Activated CD8-positive, alpha-beta T cell treated with anti-CD3 and anti-CD28 coated beads, Interleukin-2, amount 10 ng/mL, durations not matched to agents 7 days and 5 days (primary cell): ENCODE data around the gene TRPM3. TPM values are rescaled to one million over a fixed set of nuclear protein-coding genes. Genes with fewer than 3 reads are reported as not detected.
A peak's percentile ranks its signal among the peaks of the same experiment; 100 is the strongest.

Source experiments
- ATAC-seq: fragments of 150-1000 bp; cut with Tn5 transposase; one replicate; pipeline ENCODE4 v1.10.0; 2021; ENCODE audit warnings: moderate library complexity
- CTCF ChIA-PET: fragments of 350-600 bp; sonication (Branson Sonifier 250); formaldehyde crosslinking; loops from one replicate; lab custom pipeline; 2021; ENCODE audit warnings: antibody characterized with exemption; lab: Charles Lee
- POLR2A ChIA-PET: fragments of 350-600 bp; sonication (Branson Sonifier 250); formaldehyde crosslinking; loops from one replicate; lab custom pipeline; 2021; ENCODE audit warnings: antibody characterized with exemption; lab: Charles Lee
- DNase-seq: peaks from one replicate; pipeline ENCODE4 v3.0.0-alpha.2; 2020
- H3K27ac Mint-ChIP-seq: one replicate; pipeline ENCODE4 v1.8.0; 2021; ENCODE audit warnings: mild to moderate bottlenecking, mixed read lengths
- H3K27me3 Mint-ChIP-seq: one replicate; pipeline ENCODE4 v1.8.0; 2021; ENCODE audit warnings: low read depth, mixed read lengths
- H3K36me3 Mint-ChIP-seq: one replicate; pipeline ENCODE4 v1.8.0; 2021; ENCODE audit warnings: low read depth, mixed read lengths
- H3K4me1 Mint-ChIP-seq: one replicate; pipeline ENCODE4 v1.8.0; 2021; ENCODE audit warnings: low read depth, mixed read lengths
- H3K4me3 Mint-ChIP-seq: one replicate; pipeline ENCODE4 v1.8.0; 2021; ENCODE audit warnings: mild to moderate bottlenecking, mixed read lengths
- H3K9me3 Mint-ChIP-seq: one replicate; pipeline ENCODE4 v1.8.0; 2022; ENCODE audit warnings: mixed read lengths; ENCODE audit not compliant: insufficient read depth
- total RNA-seq, 2 experiments: library from RNA; stranded (reverse); gene quantifications; one replicate each; pipeline ENCODE4 v1.2.3, GENCODE V29; 2021

The TRPM3 gene
- total RNA-seq, 2 experiments from 2014 or later = not detected

DNA sequence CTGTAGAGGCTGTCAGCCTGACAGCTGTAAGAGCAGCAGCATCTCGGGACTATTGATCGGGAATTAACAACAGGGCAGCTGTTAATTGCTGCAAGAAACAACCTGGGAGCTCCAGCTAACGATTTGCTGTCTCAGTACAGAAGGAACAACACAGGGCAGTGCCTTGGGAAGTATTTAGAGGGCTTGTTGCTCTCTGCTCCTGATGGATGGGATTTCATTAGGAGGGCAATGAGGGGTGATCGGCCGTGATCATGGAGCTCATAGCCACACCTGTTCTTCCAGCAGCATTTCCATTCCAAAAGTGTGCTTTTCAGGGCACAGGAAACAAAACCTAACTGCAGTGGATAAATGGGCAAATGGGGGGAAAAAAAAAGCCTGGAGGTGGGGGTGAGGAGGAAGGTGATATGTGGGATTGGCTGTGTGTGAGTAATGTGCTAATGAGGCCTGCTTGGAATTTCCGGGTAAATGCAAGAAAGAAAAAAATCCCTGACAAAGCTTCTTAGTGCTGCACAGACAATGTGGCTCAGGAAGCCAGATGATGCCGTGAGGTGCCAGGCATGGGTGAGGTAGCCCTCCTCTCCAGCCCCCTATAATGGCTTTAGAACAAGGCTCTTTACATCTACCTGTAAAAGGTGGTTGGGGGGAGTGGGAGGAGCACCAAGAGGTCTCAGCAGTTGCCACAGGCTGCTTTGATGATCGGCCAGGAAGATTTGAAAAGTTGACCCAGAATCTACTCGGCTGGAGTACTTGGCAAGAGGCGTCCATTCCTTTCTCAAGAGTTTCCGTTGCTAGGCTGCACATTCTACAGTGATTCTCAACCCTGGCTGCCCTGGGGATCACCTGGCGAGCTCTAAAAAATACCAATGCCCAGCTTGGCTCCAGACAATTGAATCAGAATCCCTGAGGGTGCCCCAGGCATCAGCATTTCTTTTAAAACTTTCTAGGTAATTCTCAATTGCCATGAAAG lies 567.4 kb downstream of the TRPM3 start:
- Mint-ChIP-seq H3K36me3 (no peaks in the 10 kb centered on the region), H3K4me1 (peaks cover 18% of the 10 kb centered on the region), H3K27me3 (no peaks in the 10 kb centered on the region), H3K27ac (no peak overlapping the region), H3K4me3 (no peak overlapping the region), H3K9me3 (no peaks in the 10 kb centered on the region)
- ChIA-PET CTCF (no interaction called here), POLR2A (no interaction called here)
- DNase-seq (no peak), ATAC-seq (no peak)

DNA sequence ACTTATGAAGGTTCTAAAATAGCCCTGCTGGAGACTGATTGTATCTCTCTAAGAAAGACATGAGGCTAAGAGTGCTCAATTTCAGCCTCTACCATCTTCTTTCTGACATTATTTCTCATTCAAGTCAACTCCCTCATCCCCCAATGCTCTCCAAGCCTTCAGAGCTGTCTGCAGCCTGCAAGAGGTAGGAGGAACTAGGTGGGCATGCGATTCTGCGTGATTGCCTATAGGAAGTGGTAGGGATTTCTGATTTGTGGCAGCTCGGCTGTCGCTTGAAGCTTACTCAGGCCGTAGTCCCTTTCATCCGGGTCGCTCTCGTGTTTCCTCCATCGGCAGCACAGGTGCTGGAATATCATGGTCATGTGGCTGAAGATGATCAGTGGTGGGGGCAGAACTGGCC lies 568.9 kb downstream of the TRPM3 start:
- Mint-ChIP-seq H3K9me3 (no peaks in the 10 kb centered on the region), H3K27me3 (no peaks in the 10 kb centered on the region), H3K4me3 (no peak overlapping the region), H3K27ac (no peak overlapping the region), H3K36me3 (no peaks in the 10 kb centered on the region), H3K4me1 (peaks cover 17% of the 10 kb centered on the region)
- CTCF ChIA-PET = no interaction called here
- POLR2A ChIA-PET = no interaction called here
- DNase-seq (no peak), ATAC-seq (no peak)

DNA sequence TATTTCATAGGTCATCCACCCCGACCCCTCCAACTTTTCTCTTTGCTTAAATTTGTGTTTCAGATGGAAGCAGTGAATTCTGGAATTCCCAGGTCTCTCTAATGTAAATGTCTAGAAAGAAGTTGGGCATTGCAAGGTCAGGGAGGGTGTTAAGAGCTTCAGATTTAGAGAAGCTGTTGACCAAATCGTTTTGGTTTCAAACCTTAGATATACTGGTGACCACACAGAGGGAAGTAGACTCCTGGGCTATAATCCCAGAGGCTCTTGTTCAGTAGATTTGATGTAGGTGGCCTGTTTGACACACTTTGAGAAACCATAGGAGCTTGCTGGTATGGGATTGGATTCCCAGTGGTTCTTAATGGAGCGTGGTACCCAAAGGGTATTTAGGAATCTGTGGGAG lies 569.6 kb downstream of the TRPM3 start:
- ATAC-seq (no peak), DNase-seq (no peak)
- Mint-ChIP-seq H3K27ac (no peak overlapping the region), H3K4me3 (no peak overlapping the region), H3K9me3 (no peaks in the 10 kb centered on the region), H3K36me3 (no peaks in the 10 kb centered on the region), H3K4me1 (peaks cover 17% of the 10 kb centered on the region), H3K27me3 (no peaks in the 10 kb centered on the region)
- POLR2A ChIA-PET = no interaction called here
- CTCF ChIA-PET = no interaction called here

DNA sequence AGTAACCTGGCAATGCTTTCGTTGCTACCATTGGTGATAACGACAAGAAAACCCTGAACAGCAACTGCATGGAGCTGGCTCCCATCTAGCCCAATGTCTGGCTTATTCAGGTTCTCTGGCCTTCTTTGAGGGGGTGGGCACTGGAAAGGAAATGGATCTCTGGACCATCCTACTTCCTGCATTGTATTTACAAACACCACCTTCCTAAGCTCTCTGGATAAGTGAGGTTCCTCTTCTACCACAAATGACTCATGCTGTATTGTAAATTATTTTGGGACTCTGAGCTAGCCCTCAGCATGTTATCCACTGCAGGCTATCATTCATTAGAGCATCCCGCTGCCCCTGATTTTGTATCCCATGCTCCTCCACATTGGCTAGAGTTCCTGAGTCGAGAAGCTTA lies 570.0 kb downstream of the TRPM3 start:
- H3K9me3 Mint-ChIP-seq = no peaks in the 10 kb centered on the region
- H3K4me1 Mint-ChIP-seq = peaks cover 17% of the 10 kb centered on the region
- DNase-seq (no peak), ATAC-seq (no peak)
- CTCF ChIA-PET = no interaction called here
- H3K27ac Mint-ChIP-seq = no peak overlapping the region
- no peak overlapping the region for H3K4me3 Mint-ChIP-seq
- H3K36me3 Mint-ChIP-seq = no peaks in the 10 kb centered on the region
- POLR2A ChIA-PET = no interaction called here
- no peaks in the 10 kb centered on the region for H3K27me3 Mint-ChIP-seq

DNA sequence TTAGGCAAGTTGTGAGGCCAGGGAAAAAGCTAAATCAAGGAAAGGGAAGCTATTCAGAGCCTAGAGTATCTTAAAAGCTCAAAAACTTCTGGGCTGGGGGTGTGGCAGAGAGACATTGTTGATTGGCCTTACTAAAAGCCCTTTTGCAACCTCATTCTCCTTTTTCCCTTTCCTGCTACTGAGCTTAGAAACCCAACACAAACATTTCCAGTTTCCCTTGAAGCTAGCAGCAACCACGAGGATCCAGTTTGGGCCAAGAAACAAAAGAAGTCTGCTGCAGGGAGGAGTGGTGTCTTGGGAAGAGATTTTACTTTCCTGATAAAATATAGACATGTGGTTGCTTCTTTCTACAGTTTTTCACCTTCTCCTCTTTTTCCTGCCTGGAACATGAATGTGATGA lies 571.5 kb downstream of the TRPM3 start:
- ATAC-seq (no peak), DNase-seq (no peak)
- no peak overlapping the region for H3K27ac Mint-ChIP-seq
- H3K4me1 Mint-ChIP-seq = peaks cover 8% of the 10 kb centered on the region
- H3K9me3 Mint-ChIP-seq = no peaks in the 10 kb centered on the region
- ChIA-PET POLR2A (no interaction called here), CTCF (interaction anchor here (1.1 to 1.4 kb wide), 2 partner anchors 9 to 13 kb away, joined by 3 to 4 read pairs; no protein-coding TSS in a partner anchor)
- H3K4me3 Mint-ChIP-seq = no peak overlapping the region
- H3K36me3 Mint-ChIP-seq = no peaks in the 10 kb centered on the region
- no peaks in the 10 kb centered on the region for H3K27me3 Mint-ChIP-seq

DNA sequence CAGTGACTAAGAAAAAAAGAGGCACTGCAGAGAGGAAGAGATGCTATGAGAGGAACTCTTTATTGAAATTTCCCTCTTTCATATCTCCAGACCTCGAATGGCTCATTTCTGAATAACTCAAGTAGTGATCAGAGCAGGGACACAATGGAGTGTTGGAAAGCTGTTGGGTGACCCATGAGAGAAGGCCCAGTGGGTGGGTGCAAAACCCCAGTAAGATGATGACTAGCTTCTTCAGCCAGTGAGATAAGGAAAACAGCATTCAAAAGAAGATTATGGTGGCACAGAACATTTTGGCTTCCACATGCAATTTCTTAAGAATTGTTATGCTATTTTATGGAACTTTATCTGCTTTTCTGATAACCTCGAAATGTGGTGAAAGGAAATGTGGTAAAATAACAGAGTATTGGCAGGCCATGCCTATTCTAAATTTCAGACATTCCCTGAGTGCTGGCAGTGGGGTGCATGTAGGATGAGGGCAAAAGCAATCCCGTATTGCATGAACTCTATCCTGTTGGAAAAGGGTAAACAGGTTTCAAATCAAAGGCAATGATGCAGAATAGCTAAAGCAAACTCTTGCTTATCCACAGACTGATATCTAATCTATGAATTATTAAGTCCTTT lies 579.0 kb downstream of the TRPM3 start:
- ATAC-seq = no peak
- DNase-seq = no peak
- H3K27me3 Mint-ChIP-seq = no peaks in the 10 kb centered on the region
- POLR2A ChIA-PET = no interaction called here
- CTCF ChIA-PET = interaction anchor here (1.2 kb wide), 1 partner anchor 19 kb away, joined by 3 read pairs; no protein-coding TSS in a partner anchor
- peaks cover 2% of the 10 kb centered on the region for H3K36me3 Mint-ChIP-seq
- H3K9me3 Mint-ChIP-seq = no peaks in the 10 kb centered on the region
- no peak overlapping the region for H3K27ac Mint-ChIP-seq
- no peaks in the 10 kb centered on the region for H3K4me1 Mint-ChIP-seq
- H3K4me3 Mint-ChIP-seq = no peak overlapping the region

DNA sequence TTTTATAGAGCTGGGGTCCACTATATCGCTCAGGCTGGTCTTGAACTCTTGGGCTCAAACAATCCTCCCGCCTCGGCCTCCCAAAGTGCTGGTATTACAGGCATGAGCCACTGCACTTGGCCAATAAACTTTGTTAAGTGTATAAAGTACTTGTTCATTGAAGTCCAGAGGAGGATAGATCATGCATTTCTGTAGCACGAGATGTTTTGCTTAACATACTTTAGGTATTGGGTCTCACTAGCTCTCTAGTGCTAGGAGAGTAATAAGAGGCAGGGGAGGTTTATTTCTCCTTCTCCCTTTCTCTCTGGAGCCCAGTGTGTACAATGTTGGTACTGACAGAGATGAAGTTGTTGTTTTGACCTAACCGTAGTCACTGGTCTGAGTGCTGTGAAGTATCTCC lies 581.4 kb downstream of the TRPM3 start:
- Mint-ChIP-seq H3K27me3 (no peaks in the 10 kb centered on the region), H3K4me3 (no peak overlapping the region), H3K4me1 (no peaks in the 10 kb centered on the region), H3K27ac (no peak overlapping the region), H3K36me3 (peaks cover 2% of the 10 kb centered on the region), H3K9me3 (no peaks in the 10 kb centered on the region)
- ATAC-seq (no peak), DNase-seq (no peak)
- POLR2A ChIA-PET = no interaction called here
- CTCF ChIA-PET = interaction anchor here (1.2 to 3.0 kb wide), 2 partner anchors 9 to 62 kb away, joined by 3 to 8 read pairs; no protein-coding TSS in a partner anchor

DNA sequence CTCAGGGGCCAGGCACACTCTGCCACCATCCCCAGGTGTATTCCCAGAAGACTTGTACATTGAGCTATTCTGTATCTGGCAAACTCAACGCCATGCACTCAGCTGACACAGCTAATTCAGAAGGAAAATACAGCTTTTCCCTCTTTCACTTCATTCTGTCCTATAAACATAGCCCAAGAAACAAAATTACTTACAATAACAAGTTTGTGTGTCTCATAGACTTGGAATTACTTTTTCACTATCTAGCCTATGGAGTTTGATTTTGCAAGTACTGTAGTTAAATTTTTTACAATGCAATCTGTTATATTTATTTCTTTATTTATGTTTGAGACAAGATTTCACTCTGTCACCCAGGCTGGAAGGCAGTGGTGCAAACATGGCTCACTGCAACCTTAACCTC lies 581.9 kb downstream of the TRPM3 start:
- Mint-ChIP-seq H3K9me3 (no peaks in the 10 kb centered on the region), H3K36me3 (peaks cover 2% of the 10 kb centered on the region), H3K27ac (peak overlapping the region; percentile 28), H3K27me3 (no peaks in the 10 kb centered on the region), H3K4me1 (no peaks in the 10 kb centered on the region), H3K4me3 (no peak overlapping the region)
- ATAC-seq (no peak), DNase-seq (no peak)
- CTCF ChIA-PET = interaction anchor here (1.2 to 3.0 kb wide), 2 partner anchors 9 to 63 kb away, joined by 3 to 8 read pairs; no protein-coding TSS in a partner anchor
- POLR2A ChIA-PET = no interaction called here

DNA sequence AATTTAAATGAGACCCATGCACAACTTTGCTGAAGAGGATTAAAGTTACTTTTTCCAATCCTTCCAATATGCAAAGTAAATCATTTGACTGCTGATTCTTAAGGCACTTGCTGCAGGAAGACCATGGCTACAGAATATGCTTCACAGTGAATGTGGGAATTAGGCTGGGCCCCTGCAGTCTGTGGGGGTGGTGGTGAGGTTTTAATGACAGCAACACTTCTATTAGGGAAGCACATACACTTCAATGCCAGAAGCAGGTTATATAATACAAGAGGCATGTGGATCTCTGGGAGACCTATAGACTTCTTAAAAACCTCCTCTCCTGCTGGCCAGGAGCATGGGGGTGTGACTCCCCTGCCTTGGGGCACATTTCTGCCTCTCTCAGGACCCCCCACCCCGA lies 582.4 kb downstream of the TRPM3 start:
- no peak for DNase-seq
- Mint-ChIP-seq H3K4me3 (no peak overlapping the region), H3K36me3 (peaks cover 2% of the 10 kb centered on the region), H3K9me3 (no peaks in the 10 kb centered on the region), H3K27ac (no peak overlapping the region), H3K4me1 (no peaks in the 10 kb centered on the region), H3K27me3 (no peaks in the 10 kb centered on the region)
- ATAC-seq = no peak
- ChIA-PET POLR2A (no interaction called here), CTCF (interaction anchor here (1.2 to 3.0 kb wide), 2 partner anchors 10 to 63 kb away, joined by 3 to 8 read pairs; no protein-coding TSS in a partner anchor)

DNA sequence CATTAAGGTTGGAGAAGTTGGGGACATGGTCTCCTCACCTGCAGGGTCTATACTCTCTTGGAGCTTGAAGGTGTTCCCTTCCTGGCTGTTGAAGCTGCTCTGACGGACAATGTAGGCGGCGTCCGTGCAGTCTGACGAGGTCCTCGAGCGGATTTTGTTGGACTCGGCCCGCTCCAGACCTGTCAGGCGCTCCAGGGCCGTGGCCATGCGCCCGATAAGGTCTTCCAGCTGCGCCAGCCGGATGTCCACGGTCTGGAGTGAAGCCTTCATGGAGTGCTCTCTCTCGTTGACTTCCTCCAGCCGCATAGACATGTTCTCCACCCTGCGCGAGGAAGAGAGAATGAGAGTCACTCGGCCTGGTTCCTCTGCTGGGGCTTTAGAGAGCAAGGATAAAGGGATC lies 584.3 kb downstream of the TRPM3 start:
- Mint-ChIP-seq H3K27ac (no peak overlapping the region), H3K4me1 (peaks cover 13% of the 10 kb centered on the region), H3K36me3 (peaks cover 2% of the 10 kb centered on the region), H3K27me3 (no peaks in the 10 kb centered on the region), H3K4me3 (no peak overlapping the region), H3K9me3 (no peaks in the 10 kb centered on the region)
- no peak for DNase-seq
- no peak for ATAC-seq
- ChIA-PET POLR2A (no interaction called here), CTCF (interaction anchor here (1.2 kb wide), 1 partner anchor 65 kb away, joined by 3 read pairs; no protein-coding TSS in a partner anchor)

DNA sequence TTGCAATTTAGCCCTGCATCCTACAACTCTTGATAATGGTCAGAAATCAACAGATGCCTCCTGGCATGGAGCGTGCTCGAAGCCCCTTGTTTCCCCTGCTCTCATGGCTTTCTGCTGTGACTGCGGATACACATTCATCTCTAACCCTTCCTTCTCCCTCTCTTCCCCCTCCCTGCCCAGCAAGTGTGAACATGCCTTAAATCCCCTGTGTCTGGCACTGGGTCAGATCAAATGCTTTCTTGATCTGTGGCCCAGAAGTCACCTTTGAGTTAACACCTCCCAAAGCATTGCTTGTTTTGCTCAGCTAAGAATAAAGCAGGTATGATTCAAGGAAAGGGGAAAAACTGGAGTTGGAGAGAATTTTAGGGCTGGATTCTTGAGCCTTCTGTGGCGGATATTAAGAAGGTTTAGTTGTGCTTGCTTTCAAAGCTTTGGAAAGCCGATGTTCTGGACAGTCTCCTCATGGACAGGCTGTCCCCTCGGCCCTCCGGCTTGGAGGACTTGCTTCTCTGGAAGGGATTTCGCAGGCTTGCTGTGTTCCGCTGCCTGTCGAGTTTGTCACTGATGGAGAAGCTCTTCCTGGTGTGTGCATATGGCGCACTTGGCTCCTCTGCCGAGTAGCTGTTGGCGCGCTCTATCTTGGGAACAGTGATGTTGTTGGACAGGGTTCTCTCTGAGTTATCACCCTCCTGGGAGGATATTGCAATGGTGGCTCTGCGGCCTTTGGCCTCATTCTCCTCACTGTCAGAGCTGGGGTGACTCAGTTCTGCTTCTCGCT lies 585.7 kb downstream of the TRPM3 start:
- Mint-ChIP-seq H3K4me1 (peaks cover 13% of the 10 kb centered on the region), H3K9me3 (no peaks in the 10 kb centered on the region), H3K36me3 (no peaks in the 10 kb centered on the region), H3K4me3 (no peak overlapping the region), H3K27me3 (no peaks in the 10 kb centered on the region), H3K27ac (no peak overlapping the region)
- no peak for DNase-seq
- no peak for ATAC-seq
- POLR2A ChIA-PET = no interaction called here
- CTCF ChIA-PET = interaction anchor here (0.9 kb wide), 1 partner anchor 13 kb away, joined by 3 read pairs; no protein-coding TSS in a partner anchor
